Activated CD4-positive, alpha-beta memory T cell treated with anti-CD3 and anti-CD28 coated beads for 36 hours (primary cell): ENCODE measurements around the gene ADAM19. TPM values are rescaled to one million over a fixed set of nuclear protein-coding genes. Genes with fewer than 3 reads are reported as not detected.

Source experiments
- CTCF ChIA-PET: fragments of 350-600 bp; sonication (Branson Sonifier 250); formaldehyde crosslinking; loops from one replicate; lab custom pipeline; 2021; ENCODE audit warnings: antibody characterized with exemption, inconsistent platforms; lab: Charles Lee
- POLR2A ChIA-PET: fragments of 350-600 bp; sonication (Branson Sonifier 250); formaldehyde crosslinking; loops from one replicate; lab custom pipeline; 2021; ENCODE audit warnings: antibody characterized with exemption; lab: Charles Lee
- DNase-seq: peaks from one replicate; pipeline ENCODE4 v3.0.0-alpha.2; 2020
- H3K27ac Mint-ChIP-seq: one replicate; pipeline ENCODE4 v1.8.0; 2021; ENCODE audit warnings: mixed read lengths
- H3K27me3 Mint-ChIP-seq: one replicate; pipeline ENCODE4 v1.8.0; 2021; ENCODE audit warnings: mixed read lengths
- H3K36me3 Mint-ChIP-seq: one replicate; pipeline ENCODE4 v1.8.0; 2021; ENCODE audit warnings: mixed read lengths
- H3K4me1 Mint-ChIP-seq: one replicate; pipeline ENCODE4 v1.8.0; 2021; ENCODE audit warnings: low read depth, mixed read lengths
- H3K4me3 Mint-ChIP-seq: one replicate; pipeline ENCODE4 v1.8.0; 2021; ENCODE audit warnings: mild to moderate bottlenecking, mixed read lengths
- H3K9me3 Mint-ChIP-seq: one replicate; pipeline ENCODE4 v1.8.0; 2021; ENCODE audit warnings: mixed read lengths
- intact Hi-C: fragments of 100-400 bp; cut with micrococcal nuclease; formaldehyde crosslinking; loops from one replicate; pipeline ENCODE4 v1.15.1; 2023
- total RNA-seq, 2 experiments: library from RNA; stranded (reverse); gene quantifications; one replicate each; pipeline ENCODE4 v1.2.3, GENCODE V29; 2021

The ADAM19 gene, protein sequence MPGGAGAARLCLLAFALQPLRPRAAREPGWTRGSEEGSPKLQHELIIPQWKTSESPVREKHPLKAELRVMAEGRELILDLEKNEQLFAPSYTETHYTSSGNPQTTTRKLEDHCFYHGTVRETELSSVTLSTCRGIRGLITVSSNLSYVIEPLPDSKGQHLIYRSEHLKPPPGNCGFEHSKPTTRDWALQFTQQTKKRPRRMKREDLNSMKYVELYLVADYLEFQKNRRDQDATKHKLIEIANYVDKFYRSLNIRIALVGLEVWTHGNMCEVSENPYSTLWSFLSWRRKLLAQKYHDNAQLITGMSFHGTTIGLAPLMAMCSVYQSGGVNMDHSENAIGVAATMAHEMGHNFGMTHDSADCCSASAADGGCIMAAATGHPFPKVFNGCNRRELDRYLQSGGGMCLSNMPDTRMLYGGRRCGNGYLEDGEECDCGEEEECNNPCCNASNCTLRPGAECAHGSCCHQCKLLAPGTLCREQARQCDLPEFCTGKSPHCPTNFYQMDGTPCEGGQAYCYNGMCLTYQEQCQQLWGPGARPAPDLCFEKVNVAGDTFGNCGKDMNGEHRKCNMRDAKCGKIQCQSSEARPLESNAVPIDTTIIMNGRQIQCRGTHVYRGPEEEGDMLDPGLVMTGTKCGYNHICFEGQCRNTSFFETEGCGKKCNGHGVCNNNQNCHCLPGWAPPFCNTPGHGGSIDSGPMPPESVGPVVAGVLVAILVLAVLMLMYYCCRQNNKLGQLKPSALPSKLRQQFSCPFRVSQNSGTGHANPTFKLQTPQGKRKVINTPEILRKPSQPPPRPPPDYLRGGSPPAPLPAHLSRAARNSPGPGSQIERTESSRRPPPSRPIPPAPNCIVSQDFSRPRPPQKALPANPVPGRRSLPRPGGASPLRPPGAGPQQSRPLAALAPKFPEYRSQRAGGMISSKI
- total RNA-seq = 100 to 1,000 TPM; 107 to 111 TPM

DNA sequence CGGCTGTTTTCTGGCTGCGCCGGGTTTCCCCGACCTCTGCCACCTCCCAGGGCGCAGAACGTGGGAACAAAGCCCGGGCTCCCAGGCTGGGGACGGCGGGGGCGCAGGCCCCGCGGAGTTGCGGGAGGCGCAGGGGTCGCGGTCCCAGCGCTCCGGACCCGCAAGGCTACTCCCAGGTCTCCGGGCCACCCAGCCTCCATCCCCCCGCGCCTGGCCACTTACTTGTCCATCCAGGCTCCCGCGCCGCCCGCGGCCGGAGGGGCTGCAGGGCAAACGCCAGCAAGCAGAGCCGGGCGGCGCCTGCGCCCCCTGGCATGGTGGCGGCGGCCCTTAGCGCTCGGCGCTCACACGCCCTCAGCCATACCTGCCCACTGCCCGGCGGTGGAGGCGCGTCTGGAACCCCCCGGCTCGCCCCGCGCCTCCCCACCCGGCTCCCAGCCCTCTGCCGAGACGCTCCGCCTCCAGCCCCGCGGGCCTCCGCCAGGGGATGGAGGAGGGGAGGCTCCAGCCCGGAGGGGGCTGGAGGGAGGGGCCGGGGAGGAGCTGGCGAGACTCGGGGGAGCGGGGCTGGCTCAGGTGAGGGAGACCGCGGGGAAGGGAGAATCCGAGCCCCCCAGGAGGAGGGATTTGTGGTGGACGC lies at the start of gene ADAM19:
Gene ADAM19 (minus strand): TSS at position 395 of the 640 bp plus-strand sequence. CDS start 79 bp downstream, at position 316.
- Mint-ChIP-seq H3K36me3 (peaks cover 41% of the 10 kb centered on the region), H3K27me3 (no peaks in the 10 kb centered on the region), H3K4me3 (peak within 1 kb of the TSS; percentile 92), H3K9me3 (no peaks in the 10 kb centered on the region), H3K4me1 (peaks cover 60% of the 10 kb centered on the region), H3K27ac (peak within 1 kb of the TSS; percentile 87)
- DNase-seq = peak; percentile 67
- POLR2A ChIA-PET = interaction anchor here (1.5 to 3.0 kb wide), 2 partner anchors 16 to 33 kb away, joined by 4 to 12 read pairs; no protein-coding TSS in a partner anchor
- intact Hi-C loops = no loop called here
- CTCF ChIA-PET = interaction anchor here (1.9 kb wide), 2 partner anchors 104 to 168 kb away, joined by 5 to 6 read pairs; partner anchors contain the start of gene LSM11

DNA sequence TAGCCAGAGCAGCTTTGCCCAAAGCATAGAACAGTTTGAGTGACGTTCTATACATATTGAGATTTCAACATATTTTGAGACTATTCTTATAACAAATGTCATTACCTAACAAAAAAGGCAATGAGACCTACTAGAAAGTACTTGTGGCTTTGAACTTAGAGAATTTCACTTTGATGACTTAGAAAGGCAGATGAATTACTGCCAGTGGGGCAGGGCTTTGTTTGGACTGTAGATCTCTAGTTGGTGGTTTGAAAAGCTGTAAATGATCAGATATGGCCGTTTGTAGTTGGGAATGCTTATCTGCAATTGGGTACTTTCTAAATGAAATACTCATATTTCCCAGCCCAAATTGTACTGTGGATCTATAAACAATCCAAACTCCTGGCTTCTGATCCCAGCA lies 48.6 kb upstream of the ADAM19 start:
- Mint-ChIP-seq H3K27ac (no peak overlapping the region), H3K4me3 (no peak overlapping the region), H3K27me3 (no peaks in the 10 kb centered on the region), H3K36me3 (no peaks in the 10 kb centered on the region), H3K4me1 (peaks cover 6% of the 10 kb centered on the region), H3K9me3 (peaks cover 14% of the 10 kb centered on the region)
- intact Hi-C loops = no loop called here
- CTCF ChIA-PET = no interaction called here
- POLR2A ChIA-PET = no interaction called here
- no peak for DNase-seq

DNA sequence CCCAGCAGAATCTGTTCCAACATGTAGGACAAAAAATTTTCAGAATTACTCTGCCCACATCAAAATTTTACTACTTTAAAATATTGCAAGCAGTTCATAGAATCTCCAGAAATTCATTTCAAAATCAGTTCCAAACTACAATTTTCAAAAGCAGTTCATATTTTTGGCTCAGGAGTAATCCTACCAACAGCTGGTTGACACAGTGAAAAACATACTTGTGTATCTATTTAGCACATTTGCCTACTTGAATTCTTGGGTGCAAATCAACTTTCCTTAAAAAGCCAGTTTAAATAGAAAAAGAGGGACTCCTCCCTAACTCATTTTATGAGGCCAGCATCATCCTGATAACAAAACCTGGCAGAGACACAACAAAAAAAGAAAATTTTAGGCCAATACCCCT lies 45.2 kb upstream of the ADAM19 start:
- Mint-ChIP-seq H3K4me1 (peaks cover 6% of the 10 kb centered on the region), H3K4me3 (no peak overlapping the region), H3K9me3 (peaks cover 14% of the 10 kb centered on the region), H3K27ac (no peak overlapping the region), H3K36me3 (no peaks in the 10 kb centered on the region), H3K27me3 (no peaks in the 10 kb centered on the region)
- ChIA-PET CTCF (no interaction called here), POLR2A (no interaction called here)
- DNase-seq = no peak
- intact Hi-C loops = no loop called here

DNA sequence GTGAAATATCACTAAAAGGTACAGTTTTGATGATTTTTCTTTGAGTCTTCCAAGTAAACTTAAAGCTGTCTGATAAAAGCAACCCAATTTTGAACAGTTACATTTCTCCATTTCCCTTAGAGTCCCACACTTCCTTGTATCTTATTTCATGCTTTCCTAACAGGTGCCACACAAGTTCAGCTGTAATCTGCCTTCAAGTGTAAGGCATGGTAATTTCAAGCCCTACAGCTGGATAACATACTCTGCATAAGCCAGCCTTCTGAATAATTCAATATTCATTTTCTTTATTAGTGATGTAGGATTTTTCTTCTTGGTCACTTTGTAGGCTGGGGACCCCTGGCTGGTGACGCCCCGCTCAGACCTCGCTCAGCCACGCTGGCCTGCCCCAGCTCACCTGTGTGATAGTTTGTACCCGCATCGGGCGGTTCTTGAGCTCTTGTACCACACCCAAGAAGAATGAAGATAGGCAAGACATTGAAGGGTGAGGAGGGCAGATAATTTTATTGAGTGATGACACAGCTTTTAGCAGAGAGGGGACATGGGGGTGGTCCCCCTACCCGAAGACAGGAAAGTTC lies 42.7 kb upstream of the ADAM19 start:
- Mint-ChIP-seq H3K4me3 (no peak overlapping the region), H3K27ac (no peak overlapping the region), H3K36me3 (no peaks in the 10 kb centered on the region), H3K9me3 (peaks cover 14% of the 10 kb centered on the region), H3K27me3 (no peaks in the 10 kb centered on the region), H3K4me1 (peaks cover 12% of the 10 kb centered on the region)
- intact Hi-C loops = no loop called here
- ChIA-PET CTCF (interaction anchor here (0.8 kb wide), 1 partner anchor 27 kb away, joined by 3 read pairs; no protein-coding TSS in a partner anchor), POLR2A (interaction anchor here (1.2 kb wide), 1 partner anchor 22 kb away, joined by 3 read pairs; no protein-coding TSS in a partner anchor)
- no peak for DNase-seq

DNA sequence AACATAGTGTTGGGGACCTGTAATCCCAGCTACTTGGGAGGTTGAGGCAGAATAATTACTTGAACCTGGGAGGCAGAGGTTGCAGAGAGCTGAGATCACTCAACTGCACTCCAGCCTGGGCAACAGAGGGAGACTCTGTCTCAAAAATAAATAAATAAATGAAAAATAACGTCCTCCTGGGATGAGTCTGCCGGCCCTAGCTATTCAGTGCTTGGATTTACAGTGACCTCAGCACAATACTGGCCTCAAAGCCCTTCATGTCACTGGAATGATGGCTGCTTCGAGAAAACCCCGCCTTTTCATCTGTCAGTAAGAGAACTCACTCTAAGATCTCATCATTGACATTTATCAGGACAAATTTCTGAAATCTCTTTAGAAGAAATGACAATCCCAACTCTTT lies 41.2 kb upstream of the ADAM19 start:
- CTCF ChIA-PET = no interaction called here
- Mint-ChIP-seq H3K9me3 (peaks cover 4% of the 10 kb centered on the region), H3K27ac (no peak overlapping the region)

DNA sequence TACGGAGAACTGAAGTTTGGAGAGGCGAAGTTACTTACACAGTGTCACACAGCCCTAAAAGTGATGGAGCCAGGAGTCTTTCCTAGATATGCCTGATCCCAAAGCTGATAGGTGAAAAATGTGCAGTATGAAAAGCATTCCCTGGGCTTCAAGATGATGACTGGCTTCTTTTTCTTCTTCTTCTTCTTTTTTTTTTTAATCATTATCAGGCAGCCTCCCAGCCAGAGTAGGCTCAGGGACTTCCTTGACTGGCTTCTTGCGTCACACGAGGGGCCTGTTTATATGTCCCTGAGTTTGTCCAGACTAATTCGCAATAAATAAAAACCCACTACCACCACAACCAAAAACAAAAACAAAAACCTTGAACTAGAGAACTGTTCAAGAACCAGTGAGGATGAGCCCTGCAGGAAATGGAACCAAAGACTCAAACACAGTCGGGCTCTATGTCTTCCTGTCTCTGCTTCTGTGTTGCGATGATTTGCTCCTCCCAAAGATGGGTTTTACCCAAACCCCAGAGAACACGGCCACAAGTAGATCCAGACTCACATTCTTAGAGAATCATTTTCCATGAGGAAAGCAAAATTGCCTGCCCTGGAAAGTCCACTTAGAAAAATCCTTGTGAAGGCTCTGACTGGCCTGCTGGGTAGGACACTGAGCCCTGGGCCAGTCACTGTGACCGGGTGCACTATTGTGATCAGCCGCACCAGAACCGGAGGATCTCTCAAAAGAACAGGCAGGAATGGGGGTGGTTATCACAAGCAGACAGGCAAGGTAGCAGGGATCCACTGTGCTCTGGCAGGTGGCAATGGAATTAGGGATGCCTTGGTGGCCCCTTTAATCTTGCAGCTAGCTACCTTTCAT lies 38.0 kb upstream of the ADAM19 start:
- Mint-ChIP-seq H3K4me1 (peaks cover 48% of the 10 kb centered on the region), H3K9me3 (no peaks in the 10 kb centered on the region), H3K4me3 (peak overlapping the region; percentile 71), H3K27ac (peak overlapping the region; percentile 90), H3K36me3 (no peaks in the 10 kb centered on the region), H3K27me3 (no peaks in the 10 kb centered on the region)
- ChIA-PET CTCF (interaction anchor here (0.7 to 2.4 kb wide), 3 partner anchors 105 to 130 kb away, joined by 3 to 9 read pairs (median 5); partner anchors contain the start of gene LSM11), POLR2A (interaction anchor here (0.7 to 1.2 kb wide), 5 partner anchors 10 to 68 kb away, joined by 3 to 5 read pairs (median 4); no protein-coding TSS in a partner anchor)
- intact Hi-C loops = no loop called here
- peak; percentile 34 for DNase-seq

More for the DNA sequence above, 41.2 kb upstream of the ADAM19 start:
- Mint-ChIP-seq H3K36me3 (no peaks in the 10 kb centered on the region), H3K27me3 (no peaks in the 10 kb centered on the region), H3K4me1 (peaks cover 26% of the 10 kb centered on the region), H3K4me3 (no peak overlapping the region)
- intact Hi-C loops = no loop called here
- no peak for DNase-seq
- POLR2A ChIA-PET = interaction anchor here (0.9 kb wide), 1 partner anchor 28 kb away, joined by 3 read pairs; no protein-coding TSS in a partner anchor

DNA sequence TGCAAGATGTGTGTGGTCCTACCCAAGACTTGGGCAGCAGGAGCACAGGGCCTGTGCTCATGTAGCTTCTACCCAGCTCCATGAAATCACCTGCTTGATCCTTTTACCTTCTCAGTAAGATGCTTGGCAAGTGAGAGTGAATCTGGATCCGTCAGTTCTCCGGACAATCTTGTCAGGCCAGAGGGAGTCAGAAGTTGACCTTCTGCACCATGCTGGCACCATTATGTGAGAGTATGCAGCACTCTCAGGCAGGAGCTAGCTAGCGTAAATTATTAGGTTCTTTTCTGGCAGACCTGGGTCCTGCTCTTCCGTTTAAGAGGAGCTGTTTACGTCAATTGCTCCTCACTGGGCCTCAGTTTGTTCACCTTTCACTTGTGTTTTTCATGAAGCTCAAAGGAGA lies 37.0 kb upstream of the ADAM19 start:
- CTCF ChIA-PET = interaction anchor here (1.1 to 2.4 kb wide), 2 partner anchors 106 to 131 kb away, joined by 5 to 9 read pairs; partner anchors contain the start of gene LSM11
- POLR2A ChIA-PET = interaction anchor here (0.7 to 1.2 kb wide), 6 partner anchors 9 to 67 kb away, joined by 3 to 5 read pairs (median 4); no protein-coding TSS in a partner anchor
- no peak for DNase-seq
- intact Hi-C loops = no loop called here
- no peaks in the 10 kb centered on the region for H3K9me3 Mint-ChIP-seq
- peaks cover 2% of the 10 kb centered on the region for H3K36me3 Mint-ChIP-seq
- H3K27ac Mint-ChIP-seq = peak overlapping the region; percentile 90
- no peaks in the 10 kb centered on the region for H3K27me3 Mint-ChIP-seq
- peaks cover 58% of the 10 kb centered on the region for H3K4me1 Mint-ChIP-seq
- H3K4me3 Mint-ChIP-seq = peak overlapping the region; percentile 71

DNA sequence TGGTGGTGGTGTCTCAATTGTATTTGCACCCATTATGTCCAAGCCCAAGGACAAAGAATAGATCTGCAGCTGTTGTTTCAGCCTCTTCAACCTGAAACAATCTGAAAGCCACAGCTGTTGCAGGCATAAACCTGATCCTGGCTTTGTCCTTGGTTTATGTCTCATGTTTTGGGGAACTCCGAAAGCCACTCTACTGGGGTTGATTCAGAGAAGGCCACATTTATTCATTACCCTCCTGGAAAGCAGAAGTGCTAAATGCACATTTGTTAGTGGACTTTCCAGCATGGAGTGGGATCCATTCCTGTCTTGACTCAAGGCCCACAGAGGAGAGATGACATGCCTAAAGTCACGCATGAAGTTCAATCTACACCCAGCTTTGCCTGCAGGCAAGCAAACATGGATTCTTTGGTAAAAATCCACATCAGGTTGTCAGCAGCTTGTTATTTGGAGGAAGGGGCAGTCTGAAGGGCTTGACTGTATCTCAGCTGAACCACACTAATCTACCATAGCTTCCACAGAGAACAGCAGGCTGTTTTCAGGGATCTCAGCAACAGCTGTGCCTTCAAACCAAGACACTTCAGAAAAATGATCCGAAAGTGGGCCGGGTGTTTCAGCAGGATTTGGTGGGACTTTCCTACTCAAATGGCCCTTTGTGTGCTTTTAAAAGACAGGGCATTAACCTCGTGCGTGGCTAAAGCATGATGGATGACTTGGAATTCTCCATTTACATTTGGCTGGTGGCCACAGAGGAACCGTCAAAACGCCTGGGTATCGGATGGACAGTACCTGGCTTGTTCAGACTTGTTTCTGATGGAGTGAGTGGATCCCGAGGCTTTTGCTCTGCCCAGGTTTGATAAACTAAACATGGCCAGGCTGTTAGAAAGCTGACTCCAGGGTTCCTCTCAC lies 36.2 kb upstream of the ADAM19 start:
- H3K27me3 Mint-ChIP-seq = no peaks in the 10 kb centered on the region
- peak overlapping the region; percentile 90 for H3K27ac Mint-ChIP-seq
- peaks cover 66% of the 10 kb centered on the region for H3K4me1 Mint-ChIP-seq
- intact Hi-C loops = no loop called here
- DNase-seq = peak; percentile 37
- H3K9me3 Mint-ChIP-seq = no peaks in the 10 kb centered on the region
- POLR2A ChIA-PET = interaction anchor here (1.2 to 1.3 kb wide), 4 partner anchors 12 to 42 kb away, joined by 3 to 5 read pairs (median 4); no protein-coding TSS in a partner anchor
- CTCF ChIA-PET = interaction anchor here (1.1 to 2.4 kb wide), 2 partner anchors 107 to 132 kb away, joined by 5 to 9 read pairs; partner anchors contain the start of gene LSM11
- no peak overlapping the region for H3K4me3 Mint-ChIP-seq
- peaks cover 2% of the 10 kb centered on the region for H3K36me3 Mint-ChIP-seq

DNA sequence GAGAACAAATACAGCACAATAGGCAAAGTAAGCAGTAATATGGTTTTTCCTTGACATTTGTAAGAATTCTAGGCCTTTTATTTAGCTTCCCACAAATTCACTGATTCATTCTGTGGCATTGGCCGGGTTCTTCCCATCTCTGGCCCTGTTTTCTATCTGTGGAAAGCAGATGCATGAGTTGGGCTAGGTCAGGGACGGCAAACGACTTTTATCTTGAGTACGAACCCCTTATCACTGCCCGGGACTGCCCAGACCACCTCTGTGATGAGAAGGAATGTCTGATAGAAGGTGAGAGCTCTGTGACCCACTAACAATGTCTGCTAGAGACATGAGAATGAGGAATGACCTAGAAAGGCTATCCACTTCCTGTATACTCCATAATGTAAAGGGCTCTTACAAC lies 35.4 kb upstream of the ADAM19 start:
- H3K27ac Mint-ChIP-seq = no peak overlapping the region
- H3K36me3 Mint-ChIP-seq = peaks cover 2% of the 10 kb centered on the region
- no peaks in the 10 kb centered on the region for H3K27me3 Mint-ChIP-seq
- H3K9me3 Mint-ChIP-seq = no peaks in the 10 kb centered on the region
- peaks cover 73% of the 10 kb centered on the region for H3K4me1 Mint-ChIP-seq
- no peak for DNase-seq
- ChIA-PET CTCF (interaction anchor here (2.4 kb wide), 1 partner anchor 132 kb away, joined by 9 read pairs; the partner anchor contains the start of gene LSM11), POLR2A (interaction anchor here (1.1 to 1.3 kb wide), 2 partner anchors 15 to 71 kb away, joined by 4 read pairs; no protein-coding TSS in a partner anchor)
- H3K4me3 Mint-ChIP-seq = no peak overlapping the region
- intact Hi-C loops = no loop called here
